Endothelial cell of umbilical vein (primary cell): ENCODE measurements around the gene PLA2G2D. TPM values are rescaled to one million over a fixed set of nuclear protein-coding genes. Genes with fewer than 3 reads are reported as not detected.

Experiments
- BruUV-seq: library from RNA; stranded (reverse); fragments of 400-500 nt; replicated peaks from 2 replicates; lab custom pipeline; 2021; lab: Mats Ljungman, UMichigan
- CTCF ChIA-PET: fragments of 300-600, 350-600 bp; sonication (Branson Sonifier 250); formaldehyde crosslinking; loops from one replicate; lab custom pipeline; 2021; ENCODE audit warnings: antibody characterized with exemption, inconsistent platforms; lab: Charles Lee
- POLR2A ChIA-PET: fragments of 300-600, 350-600 bp; sonication (Branson Sonifier 250); formaldehyde crosslinking; loops from one replicate; lab custom pipeline; 2021; ENCODE audit warnings: antibody characterized with exemption, inconsistent platforms; lab: Charles Lee
- DNase-seq: peaks from one replicate; pipeline ENCODE4 v3.0.0-alpha.2; 2011; ENCODE audit warnings: low read depth, low spot score
- FAIRE-seq: peaks from 2 replicates; lab custom pipeline; 2011; peaks lifted over from hg19 to GRCh38; lab: Jason Lieb, UNC
- H2AFZ ChIP-seq: 2 replicates; pipeline ENCODE4 v1.6.0; 2012; ENCODE audit warnings: low read depth, low read length, control low read depth, inconsistent platforms
- H3K27ac ChIP-seq: 2 replicates; pipeline ENCODE4 v1.5.1; 2011; ENCODE audit warnings: low read depth, mild to moderate bottlenecking, control low read depth, low read length, moderate library complexity; ENCODE audit not compliant: insufficient read depth
- H3K27me3 ChIP-seq, 2 experiments: 2 replicates each; pipeline versions ENCODE4 v1.6.0 to v1.6.1; 2011; ENCODE audit warnings: low read length in 2 of 2, mixed read lengths in 1 of 2; ENCODE audit not compliant: control insufficient read depth in 2 of 2, insufficient read depth in 2 of 2
- H3K36me3 ChIP-seq, 2 experiments: 2 replicates in 1 of 2; 3 replicates in 1 of 2; pipeline ENCODE4 v1.5.1; 2011; ENCODE audit warnings: low read length in 2 of 2, mild to moderate bottlenecking in 1 of 2, moderate library complexity in 1 of 2; ENCODE audit not compliant: control insufficient read depth in 2 of 2, insufficient read depth in 2 of 2; ENCODE audit errors: extremely low read depth in 1 of 2
- H3K4me1 ChIP-seq: 3 replicates; pipeline ENCODE4 v1.5.1; 2011; ENCODE audit warnings: mild to moderate bottlenecking, low read length; ENCODE audit not compliant: control insufficient read depth, insufficient read depth; ENCODE audit errors: extremely low read depth
- H3K4me2 ChIP-seq: 2 replicates; pipeline ENCODE4 v1.6.1; 2011; ENCODE audit warnings: low read length, control low read depth, mixed read lengths; ENCODE audit not compliant: insufficient read depth
- H3K4me3 ChIP-seq, 3 experiments: fragments of 200-600 bp in 1 of 3; sonication (generic), shearing (Covaris generic) in 1 of 3; replicated peaks in 1 of 3; 2 replicates each; pipeline ENCODE4 v1.5.1; 2011 to 2016; ENCODE audit warnings: control low read depth in 3 of 3, low read length in 3 of 3, mild to moderate bottlenecking in 2 of 3, inconsistent platforms in 1 of 3, low read depth in 1 of 3, moderate library complexity in 1 of 3; ENCODE audit not compliant: insufficient read depth in 1 of 3
- H3K79me2 ChIP-seq: 2 replicates; pipeline ENCODE4 v1.6.0; 2012; ENCODE audit warnings: low read length, inconsistent platforms; ENCODE audit not compliant: control insufficient read depth, insufficient read depth
- H3K9ac ChIP-seq: replicated peaks from 2 replicates; pipeline ENCODE3; 2011; ENCODE audit warnings: low read length, control low read depth; ENCODE audit not compliant: insufficient read depth; ENCODE audit errors: extremely low read depth
- H3K9me1 ChIP-seq: replicated peaks from 3 replicates; pipeline ENCODE4 v1.6.0; 2011; ENCODE audit warnings: mild to moderate bottlenecking, low read length; ENCODE audit not compliant: control insufficient read depth, insufficient read depth; ENCODE audit errors: extremely low read depth
- H3K9me3 ChIP-seq: replicated peaks from 2 replicates; pipeline ENCODE4 v1.5.1; 2012; ENCODE audit warnings: low read length, inconsistent platforms; ENCODE audit not compliant: control insufficient read depth, insufficient read depth
- H4K20me1 ChIP-seq: replicated peaks from 2 replicates; pipeline ENCODE3; 2011; ENCODE audit warnings: mild to moderate bottlenecking, low read length; ENCODE audit not compliant: control insufficient read depth, insufficient read depth; ENCODE audit errors: extremely low read depth
- CTCF ChIP-seq, 2 donors: IDR thresholded peaks; 1 replicate in 1 of 2; 2 replicates in 1 of 2; pipeline ENCODE4 v1.5.1; 2011; ENCODE audit warnings: low read length in 2 of 2, mild to moderate bottlenecking in 2 of 2, moderate library complexity in 2 of 2, control low read depth in 1 of 2, inconsistent platforms in 1 of 2, low read depth in 1 of 2; ENCODE audit not compliant: insufficient read depth in 1 of 2; ENCODE audit errors: extremely low read depth in 1 of 2
- EZH2 ChIP-seq: IDR thresholded peaks from 2 replicates; pipeline ENCODE4 v1.6.1; 2012; ENCODE audit warnings: borderline replicate concordance, low read depth, mild to moderate bottlenecking, moderate library complexity, low read length, inconsistent platforms; ENCODE audit not compliant: severe bottlenecking
- GATA2 ChIP-seq: IDR thresholded peaks from 2 replicates; pipeline ENCODE4 v1.7.0; 2011; ENCODE audit warnings: low read depth, mild to moderate bottlenecking, moderate library complexity, mixed read lengths, low read length; ENCODE audit not compliant: insufficient read length, insufficient read depth
- JUN ChIP-seq: IDR thresholded peaks from 2 replicates; pipeline ENCODE4 v1.6.1; 2011; ENCODE audit warnings: borderline replicate concordance, low read depth; ENCODE audit not compliant: insufficient read length, insufficient read depth
- MYC ChIP-seq: IDR thresholded peaks from one replicate; pipeline ENCODE4 v1.6.1; 2011; ENCODE audit warnings: mild to moderate bottlenecking, low read depth, low read length
- POLR2A ChIP-seq: IDR thresholded peaks from 2 replicates; pipeline ENCODE4 v1.6.1; 2012; ENCODE audit warnings: low read depth, mild to moderate bottlenecking, control low read depth, low read length
- dilution Hi-C: fragments of 300-500 bp; cut with MboI; formaldehyde crosslinking; loops from one replicate; pipeline ENCODE4 v1.15.0; 2019; ENCODE audit warnings: low sequenced_read_pairs; ENCODE audit not compliant: extremely low pct_ligation_motif_present
- intact Hi-C: fragments of 100-400 bp; cut with micrococcal nuclease; formaldehyde crosslinking; loops from one replicate; pipeline ENCODE4 v1.10.0; 2022
- polyA plus RNA-seq, 4 experiments: library from polyadenylated mRNA; depleted of rRNA in 3 of 4; stranded (reverse) in 3 of 4; unstranded in 1 of 4; fragments of >200 nt; gene quantifications; 2 replicates each; pipeline versions ENCODE4 v1.2.1 to v1.2.3, GENCODE V29; 2011 to 2012; ENCODE audit warnings: missing spikeins in 1 of 4
- total RNA-seq: library from RNA; stranded (reverse); gene quantifications from 2 replicates; pipeline ENCODE4 v1.2.3, GENCODE V29; 2021

Gene PLA2G2D
- total and polyA plus RNA-seq, 2 donors (not counting 3 experiments of a cell fraction or from before 2014, with no cell fraction given): not detected

DNA sequence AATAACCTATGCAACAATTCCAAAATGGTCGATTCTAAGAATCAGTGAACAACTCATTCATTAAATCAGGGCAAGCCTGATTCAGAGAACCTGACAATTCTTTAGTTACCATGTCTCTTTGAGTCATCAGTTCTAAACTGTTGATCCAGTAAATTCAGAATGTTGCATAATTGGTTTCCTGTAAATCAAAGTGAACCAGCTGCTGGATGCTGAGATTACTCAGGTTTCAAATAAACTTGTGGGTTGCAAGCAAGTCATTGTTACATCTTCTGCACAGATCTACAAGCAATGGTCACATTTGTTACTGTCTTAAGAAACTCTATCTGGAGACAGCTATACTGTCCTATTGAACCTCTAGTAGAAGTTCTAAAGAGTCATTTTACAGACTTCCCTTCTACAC, 16.5 kb downstream of the PLA2G2D start:
- Histone ChIP-seq H2AFZ (no peak overlapping the region), H3K27ac (no peak overlapping the region), H3K36me3 (no peaks in the 10 kb centered on the region), H4K20me1 (no peaks in the 10 kb centered on the region), H3K27me3 (peaks cover 0 to 2% of the 10 kb centered on the region in 2 experiments), H3K9me1 (no peaks in the 10 kb centered on the region), H3K4me1 (no peaks in the 10 kb centered on the region), H3K79me2 (no peaks in the 10 kb centered on the region), H3K9me3 (no peaks in the 10 kb centered on the region), H3K9ac (no peak overlapping the region), H3K4me3 (no peak overlapping the region), H3K4me2 (no peak overlapping the region)
- CTCF ChIA-PET: interaction anchor here (3.7 kb wide), 1 partner anchor 51 kb away, joined by 76 read pairs; no protein-coding TSS in a partner anchor
- no TSS peak for BruUV-seq
- dilution Hi-C loops: no loop called here
- intact Hi-C loops: no loop called here
- no peak for DNase-seq
- POLR2A ChIA-PET: no interaction called here
- FAIRE-seq: no peak
- TF ChIP-seq GATA2 (no peak), POLR2A (no peak), JUN (no peak), MYC (no peak), CTCF (IDR thresholded peaks at IDR 0.05; ENCODE audit: extremely low read depth in 1 of 2, insufficient read depth in 1 of 2, low read depth in 1 of 2, low read length in 2 of 2) (no peak), EZH2 (no peak)
